MG63 (cell line): Measurements from ENCODE around the gene IFI6. TPM values are rescaled to one million over a fixed set of nuclear protein-coding genes. Genes with fewer than 3 reads are reported as not detected.
"Not testable (repeated sequence)": the region's sequence is repeated elsewhere in the genome, so short reads cannot be mapped to it uniquely, and the experiment has no call there.

Experiments
- DNase-seq: peaks from one replicate; pipeline ENCODE4 v3.0.0-alpha.2; 2020
- H3K27me3 ChIP-seq: fragments of 250-450 bp; sonication (Bioruptor Pico); 2 replicates; pipeline ENCODE4 v1.5.1; 2020; ENCODE audit warnings: mild to moderate bottlenecking, moderate library complexity
- H3K36me3 ChIP-seq: fragments of 250-450 bp; sonication (Bioruptor Pico); 2 replicates; pipeline ENCODE4 v1.5.1; 2020; ENCODE audit warnings: mild to moderate bottlenecking, moderate library complexity
- H3K4me3 ChIP-seq: fragments of 250-450 bp; sonication (Bioruptor Pico); 2 replicates; pipeline ENCODE4 v1.5.1; 2020; ENCODE audit warnings: mild to moderate bottlenecking, moderate library complexity
- H3K9me3 ChIP-seq: fragments of 250-450 bp; sonication (Bioruptor Pico); 2 replicates; pipeline ENCODE4 v1.5.1; 2020; ENCODE audit warnings: mild to moderate bottlenecking, moderate library complexity
- total RNA-seq: library from RNA; depleted of rRNA; stranded (reverse); fragments of >200 nt; shearing (Covaris generic); gene quantifications from 2 replicates; pipeline ENCODE4 v1.2.3, GENCODE V29; 2014; ENCODE audit warnings: low replicate concordance; rRNA removed

IFI6 gene
- 62.2 and 66.0 TPM in 2 replicates for total RNA-seq

- Histone ChIP-seq H3K4me3 (peak within 1 kb of the TSS; percentile 61), H3K9me3 (no peaks in the 10 kb centered on the region), H3K27me3 (no peaks in the 10 kb centered on the region), H3K36me3 (no peaks in the 10 kb centered on the region; the same call in 1 of the 2 replicates)
- peak; percentile 90 for DNase-seq
Measured at GRCh38 chr1:27671964-27672749, at the start of gene IFI6. IFI6 (minus strand) TSS chr1:27672192; CDS start chr1:27669314, 2,878 bp downstream.

DNA sequence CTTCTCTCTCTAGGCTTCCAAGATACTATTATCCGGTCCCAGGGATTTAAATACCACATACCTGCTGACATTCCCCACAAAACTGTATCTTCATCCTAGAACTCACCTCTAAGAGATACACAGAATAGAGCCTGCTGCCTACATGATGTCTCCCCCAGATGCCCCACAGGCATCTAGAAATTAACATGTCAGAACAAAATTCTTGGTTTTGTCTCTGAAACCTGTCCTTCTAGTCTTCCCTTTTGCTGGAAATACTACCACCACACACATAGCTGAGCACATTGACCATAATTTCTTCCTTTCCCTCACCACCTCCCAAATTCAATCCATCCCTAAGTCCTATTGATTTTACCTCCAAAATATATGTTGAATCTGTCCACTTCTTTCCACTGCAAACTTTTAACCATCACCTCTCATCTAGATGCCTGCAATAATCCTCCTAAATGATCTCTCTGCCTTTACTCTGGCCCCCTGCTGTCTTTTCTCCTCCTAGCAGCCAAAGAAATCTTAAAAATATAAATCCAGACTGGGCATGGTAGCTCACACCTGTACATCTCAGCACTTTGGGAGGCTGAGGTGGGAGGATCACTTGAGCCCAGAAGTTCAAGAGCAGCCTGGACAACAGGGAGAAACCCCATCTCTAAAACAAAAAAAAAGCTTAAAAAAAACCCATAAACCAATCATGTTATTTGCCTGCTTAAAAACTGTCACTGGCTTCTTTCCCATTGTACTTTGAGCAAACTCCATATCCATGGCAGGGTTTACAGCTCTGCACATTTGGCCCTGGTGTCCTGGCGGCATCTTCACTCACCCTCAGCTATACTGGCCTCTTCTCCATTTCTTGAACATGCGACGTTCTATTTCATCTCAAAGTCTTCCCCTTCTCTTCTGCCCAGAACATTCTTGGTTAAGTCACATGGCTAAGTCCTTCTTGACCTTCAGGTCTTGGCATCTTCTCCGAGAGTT lies 47.6 kb upstream of the IFI6 start:
- Histone ChIP-seq H3K4me3 (no peak overlapping the region), H3K9me3 (peaks cover 5% of the 10 kb centered on the region), H3K36me3 (no peaks in the 10 kb centered on the region), H3K27me3 (no peaks in the 10 kb centered on the region)
- DNase-seq, result no peak

DNA sequence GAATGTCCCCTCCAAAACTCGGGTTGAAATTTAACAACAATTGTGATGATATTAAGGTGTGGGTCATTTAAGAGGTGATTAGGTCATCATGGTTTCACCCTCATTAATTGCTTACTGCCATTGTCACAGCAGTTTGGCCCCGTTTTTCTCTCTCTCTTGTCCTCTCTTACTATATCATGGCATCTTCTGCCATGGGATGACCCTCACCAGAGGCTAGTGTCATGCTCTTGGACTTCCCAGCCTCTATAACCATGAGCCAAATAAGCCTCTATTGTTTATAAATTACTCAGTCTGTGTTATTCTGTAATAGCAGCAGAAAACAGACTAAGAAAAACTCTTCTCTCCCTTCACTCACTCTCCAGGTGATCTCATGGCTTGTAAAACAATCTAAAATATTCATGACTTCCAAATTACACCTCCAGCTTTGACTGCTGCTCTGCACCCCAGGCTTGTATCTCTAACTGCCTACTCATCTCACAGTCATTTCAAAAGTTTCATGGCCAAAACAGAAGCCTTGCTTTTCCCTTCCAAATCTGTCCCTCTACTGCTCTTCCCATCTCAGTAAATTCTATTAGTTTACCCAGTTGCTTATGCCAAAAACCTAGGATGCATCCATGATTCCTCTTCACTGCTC lies 44.4 kb upstream of the IFI6 start:
- no peak for DNase-seq
- H3K36me3 ChIP-seq, result no peaks in the 10 kb centered on the region
- H3K4me3 ChIP-seq, result no peak overlapping the region
- peaks cover 5% of the 10 kb centered on the region for H3K9me3 ChIP-seq
- no peaks in the 10 kb centered on the region for H3K27me3 ChIP-seq

GRCh38 chr1:27713869-27714513 lies 42.0 kb upstream of the IFI6 start:
- Histone ChIP-seq H3K36me3 (no peaks in the 10 kb centered on the region), H3K27me3 (no peaks in the 10 kb centered on the region), H3K9me3 (peaks cover 5% of the 10 kb centered on the region), H3K4me3 (no peak overlapping the region)
- DNase-seq, result no peak

- Histone ChIP-seq H3K4me3 (no peak overlapping the region), H3K9me3 (peaks cover 5% of the 10 kb centered on the region), H3K27me3 (no peaks in the 10 kb centered on the region), H3K36me3 (no peaks in the 10 kb centered on the region)
- no peak for DNase-seq
Measured at GRCh38 chr1:27713139-27713725, 41.2 kb upstream of the IFI6 start.

GRCh38 chr1:27710574-27710973 lies 38.6 kb upstream of the IFI6 start:
- Histone ChIP-seq H3K36me3 (no peaks in the 10 kb centered on the region), H3K27me3 (no peaks in the 10 kb centered on the region), H3K9me3 (no peaks in the 10 kb centered on the region), H3K4me3 (no peak overlapping the region)
- no peak for DNase-seq

DNA sequence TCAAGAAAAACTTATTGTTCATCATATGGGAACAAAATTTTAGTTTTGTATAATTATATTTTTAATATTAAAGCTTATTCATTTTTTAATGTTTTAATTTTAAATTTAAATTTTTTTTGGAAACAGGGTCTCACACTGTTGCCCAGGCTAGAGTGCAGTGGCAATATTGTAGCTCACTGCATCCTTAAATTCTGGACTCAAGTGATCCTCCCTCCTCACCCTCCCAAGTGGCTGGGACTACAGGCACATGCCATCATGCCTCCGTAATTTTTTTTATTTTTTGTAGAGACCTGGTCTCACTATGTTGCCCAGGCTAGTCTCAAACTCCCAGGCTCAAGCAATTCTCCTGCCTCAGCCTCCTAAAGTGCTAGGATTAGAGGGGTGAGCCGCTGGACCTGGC lies 33.6 kb upstream of the IFI6 start:
- Histone ChIP-seq H3K27me3 (no peaks in the 10 kb centered on the region), H3K4me3 (no peak overlapping the region), H3K9me3 (peaks cover 3% of the 10 kb centered on the region), H3K36me3 (no peaks in the 10 kb centered on the region)
- no peak for DNase-seq

- no peak for DNase-seq
Measured at GRCh38 chr1:27704958-27705357, 33.0 kb upstream of the IFI6 start.

DNA sequence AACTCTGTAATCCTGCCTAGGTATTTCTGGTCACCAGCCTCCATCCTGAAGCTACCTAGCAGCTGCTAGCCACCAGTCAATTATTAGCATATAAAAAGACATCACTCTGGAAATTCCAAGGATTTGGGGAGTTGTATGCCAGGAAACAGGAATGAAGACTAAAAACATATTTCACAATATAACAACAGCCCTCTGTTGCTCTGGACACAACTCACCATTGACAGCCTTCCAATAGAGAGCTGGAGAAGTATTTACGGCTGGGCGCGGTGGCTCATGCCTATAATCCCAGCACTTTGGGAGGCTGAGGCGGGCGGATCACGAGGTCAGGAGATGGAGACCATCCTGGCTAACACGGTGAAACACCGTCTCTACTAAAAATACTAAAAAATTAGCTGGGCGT lies 24.8 kb upstream of the IFI6 start:
- not testable (repeated sequence) for H3K27me3 ChIP-seq, DNase-seq, H3K4me3 ChIP-seq, H3K36me3 ChIP-seq, H3K9me3 ChIP-seq

More at GRCh38 chr1:27704958-27705357, 33.0 kb upstream of the IFI6 start:
- no peaks in the 10 kb centered on the region for H3K36me3 ChIP-seq
- H3K4me3 ChIP-seq, result no peak overlapping the region
- H3K9me3 ChIP-seq, result peaks cover 3% of the 10 kb centered on the region
- no peaks in the 10 kb centered on the region for H3K27me3 ChIP-seq

DNA sequence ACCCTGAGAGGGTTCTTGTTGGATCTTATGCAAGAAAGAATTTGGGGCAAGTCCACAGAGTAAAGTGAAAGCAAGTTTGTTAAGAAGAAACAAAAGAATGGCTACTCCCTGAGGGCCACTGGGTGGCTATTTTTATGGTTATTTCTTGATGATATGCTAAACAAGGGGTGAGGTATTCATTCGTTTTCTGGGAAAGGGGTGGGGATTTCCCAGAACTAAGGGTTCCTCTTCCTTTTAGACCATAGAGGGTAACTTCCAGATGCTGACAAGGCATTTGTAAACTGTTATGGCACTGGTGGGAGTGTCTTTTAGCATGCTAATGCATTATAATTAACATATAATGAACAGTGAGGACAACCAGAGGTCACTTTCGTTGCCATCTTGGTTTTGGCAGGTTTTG lies 18.2 kb upstream of the IFI6 start:
- Histone ChIP-seq H3K4me3 (no peak overlapping the region), H3K27me3 (no peaks in the 10 kb centered on the region)

GRCh38 chr1:27689423-27690173 lies 17.6 kb upstream of the IFI6 start:
- peak overlapping the region; percentile 3; the same call in 1 of the 2 replicates for H3K4me3 ChIP-seq

More for the DNA sequence above, 18.2 kb upstream of the IFI6 start:
- no peak for DNase-seq
- no peaks in the 10 kb centered on the region for H3K9me3 ChIP-seq
- H3K36me3 ChIP-seq, result no peaks in the 10 kb centered on the region

GRCh38 chr1:27687906-27688305 lies 15.9 kb upstream of the IFI6 start:
- no peak for DNase-seq
- Histone ChIP-seq H3K27me3 (no peaks in the 10 kb centered on the region), H3K9me3 (no peaks in the 10 kb centered on the region), H3K4me3 (no peak overlapping the region), H3K36me3 (no peaks in the 10 kb centered on the region)

More at GRCh38 chr1:27689423-27690173, 17.6 kb upstream of the IFI6 start:
- DNase-seq, result peak; percentile 40
- H3K27me3 ChIP-seq, result no peaks in the 10 kb centered on the region
- no peaks in the 10 kb centered on the region for H3K36me3 ChIP-seq
- H3K9me3 ChIP-seq, result no peaks in the 10 kb centered on the region

DNA sequence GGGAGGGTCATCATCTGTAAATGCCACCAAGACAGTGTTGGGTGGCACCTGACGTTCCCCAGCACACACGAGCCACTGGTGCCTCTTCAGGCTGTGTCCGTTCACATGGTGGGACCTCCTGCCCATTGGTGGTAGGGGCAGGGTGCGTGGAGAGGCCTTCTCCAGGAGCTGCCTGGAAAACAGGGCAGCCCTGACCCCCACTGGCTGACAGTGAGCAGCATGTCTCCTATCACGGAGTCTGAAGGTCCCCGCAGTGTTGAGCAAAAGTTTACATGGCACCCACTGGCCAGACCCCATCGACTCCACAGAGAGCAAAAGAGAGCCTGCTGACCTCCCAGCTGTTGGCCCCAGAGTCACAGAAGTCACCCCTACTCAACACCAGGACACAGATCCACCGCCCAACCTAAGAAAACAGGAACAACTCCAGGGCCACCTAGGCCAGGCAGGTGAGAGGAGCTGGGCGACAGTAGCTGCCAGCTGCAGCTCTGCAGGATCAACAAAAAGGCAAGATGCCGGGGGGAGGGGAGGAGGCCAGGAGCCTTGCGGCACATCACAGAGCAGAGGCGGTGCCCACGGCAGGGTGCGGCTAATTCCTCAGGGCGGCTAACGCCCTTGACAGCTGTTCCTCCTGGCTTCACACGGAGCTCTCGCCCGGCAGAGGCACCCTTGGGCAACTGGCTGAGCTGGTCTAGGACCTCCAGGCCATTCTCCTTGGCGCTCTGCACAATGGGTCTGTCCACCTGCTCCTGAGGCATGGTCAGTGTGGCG lies 14.4 kb upstream of the IFI6 start:
- no peak for DNase-seq

GRCh38 chr1:27684176-27684575 lies 12.2 kb upstream of the IFI6 start:
- Histone ChIP-seq H3K27me3 (no peaks in the 10 kb centered on the region), H3K4me3 (no peak overlapping the region), H3K36me3 (no peaks in the 10 kb centered on the region), H3K9me3 (peaks cover 17% of the 10 kb centered on the region)
- no peak for DNase-seq

More for the DNA sequence above, 14.4 kb upstream of the IFI6 start:
- peaks cover 6% of the 10 kb centered on the region for H3K9me3 ChIP-seq
- H3K27me3 ChIP-seq, result no peaks in the 10 kb centered on the region
- no peaks in the 10 kb centered on the region for H3K36me3 ChIP-seq
- no peak overlapping the region for H3K4me3 ChIP-seq
